ENCODE data around the gene DYSF.

DYSF gene

GRCh38 chr2:71492112-71492511, 38.8 kb downstream of the DYSF start:
- TF ChIP-seq FOXM1 (IDR thresholded peaks at IDR 0.05; ENCODE audit: borderline replicate concordance, low read depth): no peak
- TF ChIP-seq TAF1 (IDR thresholded peaks at IDR 0.05; ENCODE audit: low read depth): no peak
- TF ChIP-seq RAD21 (IDR thresholded peaks at IDR 0.05; ENCODE audit: low read depth): no peak

DNA sequence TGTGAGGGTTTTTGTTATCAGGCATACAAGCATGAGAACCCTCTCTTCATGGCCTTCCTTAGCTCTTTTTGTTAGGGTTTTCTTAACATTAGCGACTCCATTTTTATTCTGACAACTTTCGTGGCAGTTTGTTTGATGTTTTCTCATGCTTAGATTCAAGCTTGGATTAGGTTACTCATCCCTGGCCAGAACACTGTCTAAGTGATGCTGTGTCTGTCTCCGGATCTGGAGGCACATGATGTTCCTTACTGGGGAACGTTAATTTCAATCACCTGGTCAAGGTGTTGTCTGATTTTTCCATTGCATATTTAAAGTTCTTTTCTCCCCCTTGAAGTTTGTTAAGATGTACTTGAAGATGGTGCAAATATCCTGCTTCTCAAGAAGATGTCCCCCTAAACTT, 40.7 kb downstream of the DYSF start:
- TF ChIP-seq, protein P1, sequence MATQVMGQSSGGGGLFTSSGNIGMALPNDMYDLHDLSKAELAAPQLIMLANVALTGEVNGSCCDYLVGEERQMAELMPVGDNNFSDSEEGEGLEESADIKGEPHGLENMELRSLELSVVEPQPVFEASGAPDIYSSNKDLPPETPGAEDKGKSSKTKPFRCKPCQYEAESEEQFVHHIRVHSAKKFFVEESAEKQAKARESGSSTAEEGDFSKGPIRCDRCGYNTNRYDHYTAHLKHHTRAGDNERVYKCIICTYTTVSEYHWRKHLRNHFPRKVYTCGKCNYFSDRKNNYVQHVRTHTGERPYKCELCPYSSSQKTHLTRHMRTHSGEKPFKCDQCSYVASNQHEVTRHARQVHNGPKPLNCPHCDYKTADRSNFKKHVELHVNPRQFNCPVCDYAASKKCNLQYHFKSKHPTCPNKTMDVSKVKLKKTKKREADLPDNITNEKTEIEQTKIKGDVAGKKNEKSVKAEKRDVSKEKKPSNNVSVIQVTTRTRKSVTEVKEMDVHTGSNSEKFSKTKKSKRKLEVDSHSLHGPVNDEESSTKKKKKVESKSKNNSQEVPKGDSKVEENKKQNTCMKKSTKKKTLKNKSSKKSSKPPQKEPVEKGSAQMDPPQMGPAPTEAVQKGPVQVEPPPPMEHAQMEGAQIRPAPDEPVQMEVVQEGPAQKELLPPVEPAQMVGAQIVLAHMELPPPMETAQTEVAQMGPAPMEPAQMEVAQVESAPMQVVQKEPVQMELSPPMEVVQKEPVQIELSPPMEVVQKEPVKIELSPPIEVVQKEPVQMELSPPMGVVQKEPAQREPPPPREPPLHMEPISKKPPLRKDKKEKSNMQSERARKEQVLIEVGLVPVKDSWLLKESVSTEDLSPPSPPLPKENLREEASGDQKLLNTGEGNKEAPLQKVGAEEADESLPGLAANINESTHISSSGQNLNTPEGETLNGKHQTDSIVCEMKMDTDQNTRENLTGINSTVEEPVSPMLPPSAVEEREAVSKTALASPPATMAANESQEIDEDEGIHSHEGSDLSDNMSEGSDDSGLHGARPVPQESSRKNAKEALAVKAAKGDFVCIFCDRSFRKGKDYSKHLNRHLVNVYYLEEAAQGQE (IDR thresholded peaks at IDR 0.05; ENCODE audit: low read depth): no peak

- TF ChIP-seq YY1 (IDR thresholded peaks at IDR 0.05; ENCODE audit: low read depth): no peak
- TF ChIP-seq TEAD4 (IDR thresholded peaks at IDR 0.05): no peak
- no peak for TF ChIP-seq TCF12 (IDR thresholded peaks at IDR 0.05; ENCODE audit: low read depth)
- TF ChIP-seq NFIC (IDR thresholded peaks at IDR 0.05): no peak
- no peak for TF ChIP-seq FOXM1 (IDR thresholded peaks at IDR 0.05; ENCODE audit: borderline replicate concordance, low read depth)
- no peak for TF ChIP-seq CEBPB (IDR thresholded peaks at IDR 0.05)
- no peak for TF ChIP-seq EP300 (IDR thresholded peaks at IDR 0.05; ENCODE audit: borderline replicate concordance)
- no peak for TF ChIP-seq RAD21 (IDR thresholded peaks at IDR 0.05; ENCODE audit: low read depth)
- no peak for TF ChIP-seq TAF1 (IDR thresholded peaks at IDR 0.05; ENCODE audit: low read depth)
- TF ChIP-seq USF1 (IDR thresholded peaks at IDR 0.05): no peak
- TF ChIP-seq ZBTB7A (IDR thresholded peaks at IDR 0.05; ENCODE audit: low read depth): no peak
- TF ChIP-seq, protein P2, sequence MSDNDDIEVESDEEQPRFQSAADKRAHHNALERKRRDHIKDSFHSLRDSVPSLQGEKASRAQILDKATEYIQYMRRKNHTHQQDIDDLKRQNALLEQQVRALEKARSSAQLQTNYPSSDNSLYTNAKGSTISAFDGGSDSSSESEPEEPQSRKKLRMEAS (IDR thresholded peaks at IDR 0.05): no peak
- no peak for TF ChIP-seq CREB1 (IDR thresholded peaks at IDR 0.05; ENCODE audit: low read depth)
- no peak for TF ChIP-seq EGR1 (IDR thresholded peaks at IDR 0.05)
- TF ChIP-seq, protein P1 (IDR thresholded peaks at IDR 0.05; ENCODE audit: low read depth): no peak
Measured at GRCh38 chr2:71494523-71495155, 41.3 kb downstream of the DYSF start.

DNA sequence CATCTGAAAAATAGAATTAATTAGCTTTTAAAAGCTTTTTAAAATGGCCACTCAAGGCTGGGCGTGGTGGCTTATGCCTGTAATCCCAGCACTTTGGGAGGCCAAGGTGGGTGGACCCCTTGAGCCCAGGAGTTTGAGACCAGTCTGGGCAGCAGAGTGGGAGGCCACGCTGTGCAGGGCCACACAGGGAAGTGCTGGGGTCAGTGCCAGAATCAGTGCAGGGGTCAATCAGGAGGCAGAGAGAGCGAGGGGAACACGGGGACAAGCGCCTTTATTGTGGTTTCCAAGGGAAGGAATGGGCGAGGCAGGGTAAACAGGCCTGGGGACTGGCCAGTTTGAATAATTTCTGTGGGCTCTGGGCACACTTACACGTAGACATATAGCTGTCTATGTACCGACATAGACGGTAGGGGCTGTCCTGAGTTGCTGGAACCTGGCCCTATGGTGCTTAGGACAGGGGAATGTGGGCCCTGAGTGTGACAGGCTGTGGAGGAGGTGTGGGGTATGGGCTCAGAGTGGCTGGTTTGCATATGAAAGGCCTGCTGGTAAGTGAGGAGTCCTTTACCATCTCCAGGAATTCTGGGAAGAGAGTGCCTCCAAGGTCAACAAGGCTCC, 42.9 kb downstream of the DYSF start:
- no peak for TF ChIP-seq NFIC (IDR thresholded peaks at IDR 0.05)
- TF ChIP-seq USF1 (IDR thresholded peaks at IDR 0.05): no peak
- no peak for TF ChIP-seq CREB1 (IDR thresholded peaks at IDR 0.05; ENCODE audit: low read depth)
- TF ChIP-seq FOXM1 (IDR thresholded peaks at IDR 0.05; ENCODE audit: borderline replicate concordance, low read depth): no peak
- TF ChIP-seq EP300 (IDR thresholded peaks at IDR 0.05; ENCODE audit: borderline replicate concordance): no peak
- no peak for TF ChIP-seq CEBPB (IDR thresholded peaks at IDR 0.05)
- no peak for TF ChIP-seq ZBTB7A (IDR thresholded peaks at IDR 0.05; ENCODE audit: low read depth)
- TF ChIP-seq TCF12 (IDR thresholded peaks at IDR 0.05; ENCODE audit: low read depth): no peak
- TF ChIP-seq, protein P2 (IDR thresholded peaks at IDR 0.05): no peak
- TF ChIP-seq, protein P1 (IDR thresholded peaks at IDR 0.05; ENCODE audit: low read depth): no peak
- no peak for TF ChIP-seq TAF1 (IDR thresholded peaks at IDR 0.05; ENCODE audit: low read depth)

GRCh38 chr2:71498261-71498701, 44.9 kb downstream of the DYSF start:
- peak; percentile 41; the same call in 1 of the 2 replicates for TF ChIP-seq USF1 (IDR thresholded peaks at IDR 0.05)
- no peak for TF ChIP-seq EP300 (IDR thresholded peaks at IDR 0.05; ENCODE audit: borderline replicate concordance)
- TF ChIP-seq TEAD4 (IDR thresholded peaks at IDR 0.05): peak; percentile 45; the same call in 1 of the 2 replicates
- TF ChIP-seq, protein P2 (IDR thresholded peaks at IDR 0.05): no peak
- TF ChIP-seq TAF1 (IDR thresholded peaks at IDR 0.05; ENCODE audit: low read depth): no peak
